ENCODE data around the gene TMC4.
"Not testable (repeated sequence)": the region's sequence is repeated elsewhere in the genome, so short reads cannot be mapped to it uniquely, and the experiment has no call there.

DNA sequence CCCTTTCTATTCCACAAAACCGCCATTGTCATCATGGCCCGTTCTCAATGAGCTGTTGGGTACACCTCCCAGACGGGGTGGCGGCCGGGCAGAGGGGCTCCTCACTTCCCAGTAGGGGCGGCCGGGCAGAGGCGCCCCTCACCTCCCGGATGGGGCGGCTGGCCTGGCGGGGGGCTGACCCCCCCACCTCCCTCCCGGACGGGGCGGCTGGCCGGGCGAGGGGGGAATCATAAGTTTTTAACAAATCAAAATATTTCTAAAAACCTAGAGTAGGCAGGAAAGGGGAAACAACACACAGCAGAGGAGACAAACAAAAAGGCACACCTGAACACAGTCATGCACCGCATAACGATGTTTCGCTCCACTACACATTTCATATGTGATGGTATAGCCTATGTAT is 41.8 kb upstream of the TMC4 start:
- TF ChIP-seq, protein P1, sequence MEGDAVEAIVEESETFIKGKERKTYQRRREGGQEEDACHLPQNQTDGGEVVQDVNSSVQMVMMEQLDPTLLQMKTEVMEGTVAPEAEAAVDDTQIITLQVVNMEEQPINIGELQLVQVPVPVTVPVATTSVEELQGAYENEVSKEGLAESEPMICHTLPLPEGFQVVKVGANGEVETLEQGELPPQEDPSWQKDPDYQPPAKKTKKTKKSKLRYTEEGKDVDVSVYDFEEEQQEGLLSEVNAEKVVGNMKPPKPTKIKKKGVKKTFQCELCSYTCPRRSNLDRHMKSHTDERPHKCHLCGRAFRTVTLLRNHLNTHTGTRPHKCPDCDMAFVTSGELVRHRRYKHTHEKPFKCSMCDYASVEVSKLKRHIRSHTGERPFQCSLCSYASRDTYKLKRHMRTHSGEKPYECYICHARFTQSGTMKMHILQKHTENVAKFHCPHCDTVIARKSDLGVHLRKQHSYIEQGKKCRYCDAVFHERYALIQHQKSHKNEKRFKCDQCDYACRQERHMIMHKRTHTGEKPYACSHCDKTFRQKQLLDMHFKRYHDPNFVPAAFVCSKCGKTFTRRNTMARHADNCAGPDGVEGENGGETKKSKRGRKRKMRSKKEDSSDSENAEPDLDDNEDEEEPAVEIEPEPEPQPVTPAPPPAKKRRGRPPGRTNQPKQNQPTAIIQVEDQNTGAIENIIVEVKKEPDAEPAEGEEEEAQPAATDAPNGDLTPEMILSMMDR (IDR thresholded peaks at IDR 0.05), result not testable (repeated sequence)
- TF ChIP-seq POLR2A (IDR thresholded peaks at IDR 0.05), result not testable (repeated sequence)

Data from body of pancreas (tissue), 4 donors.